ENCODE measurements around the gene MBOAT7.
"Not testable (repeated sequence)": the region's sequence is repeated elsewhere in the genome, so short reads cannot be mapped to it uniquely, and the experiment has no call there.

MBOAT7 gene, protein sequence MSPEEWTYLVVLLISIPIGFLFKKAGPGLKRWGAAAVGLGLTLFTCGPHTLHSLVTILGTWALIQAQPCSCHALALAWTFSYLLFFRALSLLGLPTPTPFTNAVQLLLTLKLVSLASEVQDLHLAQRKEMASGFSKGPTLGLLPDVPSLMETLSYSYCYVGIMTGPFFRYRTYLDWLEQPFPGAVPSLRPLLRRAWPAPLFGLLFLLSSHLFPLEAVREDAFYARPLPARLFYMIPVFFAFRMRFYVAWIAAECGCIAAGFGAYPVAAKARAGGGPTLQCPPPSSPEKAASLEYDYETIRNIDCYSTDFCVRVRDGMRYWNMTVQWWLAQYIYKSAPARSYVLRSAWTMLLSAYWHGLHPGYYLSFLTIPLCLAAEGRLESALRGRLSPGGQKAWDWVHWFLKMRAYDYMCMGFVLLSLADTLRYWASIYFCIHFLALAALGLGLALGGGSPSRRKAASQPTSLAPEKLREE

DNA sequence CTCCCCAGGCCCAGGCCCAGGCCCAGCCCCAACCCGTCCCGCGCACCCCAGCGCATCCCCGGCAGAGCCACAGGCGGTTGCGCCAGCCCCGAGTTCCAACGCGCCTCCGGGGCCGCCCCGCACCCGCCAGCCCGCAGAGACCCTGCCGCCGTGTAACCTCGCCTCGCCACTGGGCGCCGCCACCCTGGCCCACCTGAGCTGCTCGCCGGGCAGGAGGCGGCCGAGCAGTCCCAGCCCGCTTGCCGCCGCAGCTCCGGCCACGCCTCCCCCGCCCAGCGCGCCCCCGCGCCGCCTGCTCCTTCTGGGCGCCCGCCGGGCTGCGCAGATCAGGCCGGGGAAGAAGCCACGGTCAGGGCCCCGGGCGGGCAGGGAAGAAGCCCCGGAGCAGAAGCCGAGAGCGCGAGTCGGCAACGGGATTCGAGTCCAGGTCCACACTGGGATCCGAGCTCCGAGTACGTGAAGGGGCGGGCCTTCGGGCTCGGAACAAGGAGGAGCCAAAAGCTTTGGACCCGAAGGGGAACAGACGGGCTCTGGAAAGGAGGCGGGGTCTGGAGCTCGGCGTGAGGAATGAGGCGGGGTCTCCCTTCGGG, at the start of gene MBOAT7:
Gene MBOAT7 (minus strand): TSS at position 436 of the 590 bp plus-strand sequence. CDS start 1,072 bp downstream, outside the sequence.
- DNase-seq (ENCODE audit: low spot score) = no peak

- no peak for DNase-seq (ENCODE audit: low spot score)
Observed at GRCh38 chr19:54233941-54234340, 44.6 kb upstream of the MBOAT7 start.

- DNase-seq (ENCODE audit: low spot score) = peak; percentile 81
Observed at GRCh38 chr19:54231077-54231931, 41.9 kb upstream of the MBOAT7 start.

DNA sequence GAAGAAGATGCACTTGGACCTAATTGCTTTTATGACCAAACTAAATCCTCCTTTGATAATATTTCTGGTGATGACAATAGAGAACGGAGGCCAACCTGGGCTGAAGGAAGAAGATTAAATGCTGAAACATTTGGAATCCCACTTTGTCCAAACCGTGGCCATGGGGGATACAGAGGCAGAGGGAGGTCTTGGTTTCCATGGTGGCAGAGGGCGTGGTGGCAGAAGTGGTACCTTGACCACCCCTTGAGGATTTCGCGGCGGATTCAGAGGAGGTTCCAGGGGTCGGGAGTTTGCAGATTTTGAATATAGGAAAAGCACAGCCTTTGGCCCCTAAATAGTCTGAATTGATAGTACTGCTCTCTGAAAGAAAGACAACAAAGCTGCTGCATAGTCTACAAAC, 40.7 kb upstream of the MBOAT7 start:
- DNase-seq (ENCODE audit: low spot score) = no peak

DNA sequence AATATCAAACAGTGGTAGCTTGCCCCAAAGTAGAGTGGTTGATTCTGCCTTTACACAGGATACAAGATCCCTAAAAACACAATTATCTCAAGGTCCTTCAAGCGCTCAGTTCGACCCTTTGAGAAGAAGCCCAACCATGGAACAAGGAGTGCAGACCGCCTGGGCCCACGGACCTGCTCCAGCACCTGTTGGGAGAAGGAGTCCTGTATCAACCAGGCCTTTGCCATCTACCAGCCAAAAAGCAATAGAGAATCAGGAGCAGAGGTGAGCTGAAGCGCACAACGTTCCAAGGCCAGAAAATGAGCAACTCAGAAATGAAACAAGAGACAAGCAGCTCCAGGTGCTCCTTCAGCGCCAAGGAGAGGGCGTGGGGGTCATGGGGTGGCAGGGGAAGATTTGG, 39.8 kb upstream of the MBOAT7 start:
- DNase-seq (ENCODE audit: low spot score) = no peak

DNA sequence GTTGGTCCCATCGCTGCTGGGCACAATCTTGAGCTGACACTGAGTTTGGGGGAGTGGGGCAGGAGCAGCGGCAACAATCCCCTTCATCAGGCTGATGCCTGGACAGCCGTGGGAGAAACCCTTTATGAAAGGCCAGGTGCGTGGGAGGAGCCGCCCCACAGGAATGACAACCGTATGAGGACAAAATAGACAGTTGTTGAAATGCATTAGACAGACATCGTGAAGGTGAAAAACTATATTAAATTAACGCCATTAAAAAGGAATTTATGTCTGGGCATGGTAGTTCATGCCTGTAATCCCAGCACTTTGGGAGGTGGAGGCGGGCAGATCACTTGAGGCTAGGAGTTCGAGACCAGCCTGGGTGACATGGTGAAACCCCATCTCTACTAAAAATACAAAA, 35.2 kb upstream of the MBOAT7 start:
- DNase-seq (ENCODE audit: low spot score) = not testable (repeated sequence)

GRCh38 chr19:54223937-54224281, 34.5 kb upstream of the MBOAT7 start:
- not testable (repeated sequence) for DNase-seq (ENCODE audit: low spot score)

- DNase-seq (ENCODE audit: low spot score) = not testable (repeated sequence)
Observed at GRCh38 chr19:54223277-54223936, 34.0 kb upstream of the MBOAT7 start.

- not testable (repeated sequence) for DNase-seq (ENCODE audit: low spot score)
Observed at GRCh38 chr19:54222474-54223276, 33.3 kb upstream of the MBOAT7 start, which contains the start of gene LILRB3. Gene LILRB3 (minus strand): TSS chr19:54223007. CDS start chr19:54222976, 31 bp downstream.

- DNase-seq (ENCODE audit: low spot score) = not testable (repeated sequence)
Observed at GRCh38 chr19:54221947-54222346, 32.6 kb upstream of the MBOAT7 start.

- not testable (repeated sequence) for DNase-seq (ENCODE audit: low spot score)
Observed at GRCh38 chr19:54219702-54220101, 30.3 kb upstream of the MBOAT7 start.

DNA sequence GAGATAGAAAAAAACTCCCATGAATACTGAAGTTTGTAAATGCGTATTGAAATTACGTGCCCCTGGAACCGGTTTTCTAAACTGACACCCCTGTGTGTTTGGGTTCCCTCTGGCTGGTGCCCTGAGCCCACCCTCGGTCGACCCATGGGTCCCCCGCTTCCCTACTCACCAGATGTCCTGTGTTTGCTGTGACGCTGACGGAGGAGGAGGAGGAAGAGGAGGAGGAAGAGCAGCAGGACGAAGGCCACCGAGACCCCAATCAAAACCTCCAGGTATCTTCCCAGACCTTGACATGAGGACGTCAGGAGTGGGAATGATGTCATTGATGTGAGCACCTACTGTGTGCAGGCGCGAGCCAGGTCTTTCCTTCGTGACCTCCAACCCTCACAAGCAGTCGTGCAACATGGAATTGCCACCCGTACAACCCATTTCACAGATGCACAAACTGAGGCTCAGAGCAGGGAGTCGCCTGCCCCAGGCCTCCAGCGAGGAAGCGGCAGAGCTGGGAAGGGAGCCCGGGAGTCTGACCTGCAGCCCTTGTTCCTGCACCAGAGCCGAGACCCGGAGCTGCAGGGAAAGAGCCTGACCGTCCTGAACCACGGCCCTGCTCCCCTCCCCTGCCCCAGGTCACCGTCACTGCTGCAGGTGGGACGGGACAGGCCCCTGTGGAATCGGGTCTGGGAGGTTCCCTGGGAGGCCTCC, 29.7 kb upstream of the MBOAT7 start:
- no peak for DNase-seq (ENCODE audit: low spot score)

DNA sequence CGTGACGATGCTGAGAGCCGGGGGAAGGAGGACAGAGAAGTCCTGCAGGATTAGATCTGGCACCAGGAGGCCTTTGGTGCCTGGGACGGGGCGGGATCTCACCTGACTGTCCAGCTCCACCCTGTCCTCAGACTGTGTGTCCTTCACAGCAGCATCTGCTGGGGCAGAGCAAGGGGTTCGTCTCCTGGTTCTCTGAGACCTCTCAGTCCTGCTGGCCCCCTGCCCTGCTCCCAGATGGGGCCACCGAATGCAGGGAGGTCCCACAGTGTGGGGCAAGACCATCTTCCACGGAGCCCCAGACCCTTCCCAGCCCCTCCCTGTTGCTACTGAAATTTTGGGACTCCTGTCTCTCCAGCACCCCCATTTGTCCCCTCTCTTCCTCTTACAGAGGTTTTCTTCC, 28.9 kb upstream of the MBOAT7 start:
- DNase-seq (ENCODE audit: low spot score) = no peak

- not testable (repeated sequence) for DNase-seq (ENCODE audit: low spot score)
Observed at GRCh38 chr19:54217517-54218247, 28.3 kb upstream of the MBOAT7 start.

- no peak for DNase-seq (ENCODE audit: low spot score)
Observed at GRCh38 chr19:54216869-54217268, 27.5 kb upstream of the MBOAT7 start.

- not testable (repeated sequence) for DNase-seq (ENCODE audit: low spot score)
Observed at GRCh38 chr19:54214734-54215133, 25.4 kb upstream of the MBOAT7 start.

DNA sequence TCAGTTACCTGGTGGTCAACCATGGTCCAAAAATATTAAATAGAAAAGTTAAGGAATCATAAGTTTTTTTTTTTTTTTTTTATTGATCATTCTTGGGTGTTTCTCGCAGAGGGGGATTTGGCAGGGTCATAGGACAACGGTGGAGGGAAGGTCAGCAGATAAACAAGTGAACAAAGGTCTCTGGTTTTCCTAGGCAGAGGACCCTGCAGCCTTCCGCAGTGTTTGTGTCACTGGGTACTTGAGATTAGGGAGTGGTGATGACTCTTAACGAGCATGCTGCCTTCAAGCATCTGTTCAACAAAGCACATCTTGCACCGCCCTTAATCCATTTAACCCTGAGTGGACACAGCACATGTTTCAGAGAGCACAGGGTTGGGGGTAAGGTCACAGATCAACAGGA, 24.8 kb upstream of the MBOAT7 start:
- not testable (repeated sequence) for DNase-seq (ENCODE audit: low spot score)

GRCh38 chr19:54211235-54211634, 21.9 kb upstream of the MBOAT7 start:
- no peak for DNase-seq (ENCODE audit: low spot score)

- DNase-seq (ENCODE audit: low spot score) = no peak
Observed at GRCh38 chr19:54209811-54210494, 20.6 kb upstream of the MBOAT7 start.

All from kidney capillary endothelial cell (primary cell).